Esophagus squamous epithelium (tissue), 5 donors: ENCODE data around the gene RHOC. TPM values are rescaled to one million over a fixed set of nuclear protein-coding genes. Genes with fewer than 3 reads are reported as not detected.

Experiments used
- DNase-seq: peaks from one replicate; lab custom pipeline; 2025; lab: John Stamatoyannopoulos, UW
- H3K27ac ChIP-seq, 4 donors: fragments of 200-600 bp; sonication (generic); one replicate each; pipeline ENCODE4 v1.5.1; 2016 to 2019; ENCODE audit warnings: mild to moderate bottlenecking in 1 of 4
- H3K27me3 ChIP-seq, 4 donors: fragments of 200-600 bp; sonication (generic); 1 replicate in 3 of 4; 2 replicates in 1 of 4; pipeline versions ENCODE4 v1.5.1 to v1.6.0; 2017 to 2021; ENCODE audit warnings: antibody characterized with exemption in 1 of 4
- H3K36me3 ChIP-seq, 3 donors: fragments of 200-600 bp; sonication (generic); one replicate each; pipeline ENCODE4 v1.5.1; 2016 to 2019
- H3K4me1 ChIP-seq, 3 donors: fragments of 200-600 bp; sonication (generic); one replicate each; pipeline ENCODE4 v1.5.1; 2017 to 2019
- H3K4me3 ChIP-seq, 4 donors: fragments of 200-600 bp; sonication (generic); 1 replicate in 3 of 4; 2 replicates in 1 of 4; pipeline ENCODE4 v1.5.1; 2016 to 2019; ENCODE audit warnings: mild to moderate bottlenecking in 2 of 4, moderate library complexity in 1 of 4
- H3K9me3 ChIP-seq, 3 donors: fragments of 200-600 bp; sonication (generic); one replicate each; pipeline ENCODE4 v1.5.1; 2016 to 2019
- CTCF ChIP-seq, 6 experiments: fragments of 450-650 bp in 4 of 6; fragments of 200-600 bp in 2 of 6; sonication (generic) in 2 of 6; IDR thresholded peaks; one replicate each; pipeline ENCODE4 v1.5.1; 2016 to 2019; ENCODE audit warnings: antibody characterized with exemption in 6 of 6, mild to moderate bottlenecking in 4 of 6, moderate library complexity in 4 of 6
- POLR2A ChIP-seq, 4 donors: fragments of 450-650 bp; IDR thresholded peaks; one replicate each; pipeline ENCODE4 v1.6.1; 2017; ENCODE audit warnings: antibody characterized with exemption in 4 of 4, mild to moderate bottlenecking in 4 of 4, moderate library complexity in 3 of 4
- WGBS, 2 donors: methylation state at CpG; one replicate each; pipeline ENCODE4 v1.1.5; 2018; 5-methylcytosine and 5-hydroxymethylcytosine counted together
- intact Hi-C: fragments of 100-400 bp; cut with DNase I; formaldehyde crosslinking; loops from one replicate; pipeline ENCODE4 v1.15.0; 2022
- total RNA-seq, 4 donors: library from RNA; depleted of rRNA; stranded (reverse); fragments of >200 nt; gene quantifications; one replicate each; pipeline ENCODE4 v1.1.0, GENCODE V29; 2016
- donor health status: DM: yes; HTN: yes; CAD: no.

Gene RHOC
- total RNA-seq, 4 donors from 2014 or later = 49.9 to 108 (median 78.0) TPM

DNA sequence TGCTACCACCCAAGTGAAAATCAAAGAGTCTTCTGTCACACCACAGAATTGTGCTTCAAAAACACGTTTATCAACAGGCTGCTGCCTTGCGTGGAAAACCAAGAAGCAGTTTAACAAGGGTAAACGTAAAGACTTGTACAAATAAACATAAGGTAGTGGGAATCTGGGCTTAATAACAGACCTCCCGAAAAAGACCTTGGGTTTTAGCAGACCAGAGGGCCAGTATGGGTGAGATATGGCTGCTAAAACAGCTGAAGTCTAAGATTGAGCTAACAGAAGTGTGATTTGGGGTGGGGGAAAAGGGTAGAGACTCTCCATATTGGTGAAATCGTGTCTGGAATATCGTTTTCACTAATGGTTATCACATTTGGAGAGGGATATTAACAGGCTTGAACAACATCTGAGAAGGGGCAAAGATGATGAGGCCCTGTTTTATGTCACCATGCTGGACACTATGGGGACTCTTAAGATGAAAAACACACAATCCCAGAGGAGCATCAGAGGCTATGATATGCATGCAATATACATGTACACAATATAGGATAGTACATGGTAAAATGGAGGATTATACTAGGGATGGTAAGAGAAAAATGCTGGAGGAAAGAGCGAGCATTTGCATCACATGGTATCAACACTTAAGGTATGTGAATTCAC is 31.1 kb downstream of the RHOC start:
- Histone ChIP-seq H3K27ac (peak overlapping the region; percentile 90 to 96 (median 92)), H3K4me1 (peaks cover 8 to 56% (median 21%) of the 10 kb centered on the region in 3 donors), H3K4me3 (peak overlapping the region; percentile 78 to 95 (median 86)), H3K27me3 (no peaks in the 10 kb centered on the region), H3K9me3 (no peaks in the 10 kb centered on the region), H3K36me3 (peaks cover 0 to 20% (median 8%) of the 10 kb centered on the region in 3 donors)
- intact Hi-C loops = no loop called here
- no peak for DNase-seq
- WGBS, 2 donors = 37 to 39% methylated on average over 7 of the region's 7 CpGs
- TF ChIP-seq CTCF (IDR thresholded peaks at IDR 0.05) = no peak
- no peak for TF ChIP-seq POLR2A (IDR thresholded peaks at IDR 0.05)

DNA sequence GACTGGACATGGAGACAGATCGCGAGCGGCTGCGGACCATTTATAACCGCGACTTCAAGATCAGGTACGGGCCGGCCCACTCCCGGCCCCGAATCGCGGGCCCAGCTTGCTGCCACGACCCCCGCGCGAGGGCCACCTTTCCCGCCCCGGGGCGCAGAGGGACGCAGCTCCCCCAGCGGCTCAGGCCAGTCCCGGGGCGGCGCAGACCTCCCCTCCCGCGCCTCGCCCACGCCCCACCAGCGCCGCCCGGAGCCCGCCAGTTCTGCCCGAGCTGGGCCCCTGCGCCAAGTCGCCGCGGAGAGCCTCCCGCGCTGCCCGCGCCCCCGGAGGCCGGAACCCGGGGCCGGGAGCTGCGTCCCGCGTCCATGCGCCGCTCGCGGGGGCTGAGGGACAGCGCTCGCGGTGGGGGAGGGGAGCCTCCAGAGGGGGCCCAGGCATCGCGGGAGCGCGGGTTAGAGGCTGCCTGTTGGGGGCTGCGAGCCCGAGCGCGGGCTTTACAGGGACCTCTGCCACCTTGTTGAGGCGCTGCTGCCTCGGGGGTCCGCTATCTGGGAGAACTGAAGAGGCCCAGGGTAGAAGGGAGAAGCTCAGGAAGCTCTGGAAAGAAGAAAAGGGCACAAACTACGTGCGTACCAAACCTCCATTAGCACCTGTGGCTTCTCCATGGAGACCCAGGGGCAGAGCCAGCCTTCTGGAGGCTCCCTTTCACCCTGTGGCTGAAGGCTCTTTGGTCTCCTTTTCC is 31.8 kb downstream of the RHOC start:
- Histone ChIP-seq H3K27me3 (no peaks in the 10 kb centered on the region), H3K4me3 (peak overlapping the region; percentile 78 to 95 (median 86)), H3K27ac (peak overlapping the region; percentile 90 to 96 (median 92)), H3K4me1 (peaks cover 8 to 56% (median 21%) of the 10 kb centered on the region in 3 donors), H3K9me3 (no peaks in the 10 kb centered on the region), H3K36me3 (peaks cover 0 to 27% (median 8%) of the 10 kb centered on the region in 3 donors)
- intact Hi-C loops = no loop called here
- DNase-seq = no peak
- WGBS, 2 donors = 3 to 6% methylated on average over 2 to 3 of the region's 68 CpGs
- TF ChIP-seq CTCF (IDR thresholded peaks at IDR 0.05) (peak in 1 of 6 experiments; percentile 1), POLR2A (IDR thresholded peaks at IDR 0.05) (peak in 1 of 4 donors; percentile 36)

DNA sequence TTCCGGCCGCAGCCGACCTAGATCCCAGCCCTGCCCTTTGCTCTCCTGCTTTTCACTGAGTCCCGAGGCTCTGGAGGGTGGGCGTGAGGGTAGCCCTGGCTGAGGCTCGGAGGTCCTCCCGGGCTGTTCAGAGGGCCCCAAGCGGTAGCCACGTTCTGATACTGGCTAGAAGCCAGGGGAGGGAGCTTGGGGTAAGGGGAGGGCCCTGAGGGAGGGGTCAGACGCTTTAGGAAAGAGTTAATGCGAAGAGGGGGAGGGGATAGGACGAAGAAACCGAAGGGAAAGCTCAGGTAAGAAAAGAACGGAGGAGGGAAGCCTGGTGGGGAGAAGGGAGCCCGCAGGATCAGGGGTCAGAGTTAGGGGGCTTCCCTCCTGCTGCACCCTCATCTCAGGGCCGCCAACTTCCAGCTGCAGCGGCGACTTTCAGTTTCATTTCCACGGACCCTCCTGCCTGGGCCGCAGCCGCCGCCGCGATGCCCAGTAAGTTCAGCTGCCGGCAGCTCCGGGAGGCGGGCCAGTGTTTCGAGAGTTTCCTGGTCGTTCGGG is 32.4 kb downstream of the RHOC start, which contains the start of gene MOV10:
TSS of gene MOV10 (plus strand) at position 220 of the 546 bp plus-strand sequence. CDS start at position 474, 254 bp downstream.
- no peak for TF ChIP-seq POLR2A (IDR thresholded peaks at IDR 0.05)
- TF ChIP-seq CTCF (IDR thresholded peaks at IDR 0.05) = peak in 1 of 6 experiments; percentile 1
- DNase-seq = peak; percentile 18
- Histone ChIP-seq H3K27me3 (no peaks in the 10 kb centered on the region), H3K4me3 (peak within 1 kb of the TSS; percentile 78 to 95 (median 86)), H3K36me3 (peaks cover under 1 to 34% (median 8%) of the 10 kb centered on the region in 3 donors), H3K27ac (peak within 1 kb of the TSS; percentile 90 to 96 (median 92)), H3K9me3 (no peaks in the 10 kb centered on the region), H3K4me1 (peaks cover 8 to 56% (median 21%) of the 10 kb centered on the region in 3 donors)
- intact Hi-C loops = no loop called here
- WGBS, 2 donors = 0 to 2% methylated on average over 10 to 19 of the region's 30 CpGs

- Histone ChIP-seq H3K4me1 (peaks cover 8 to 53% (median 21%) of the 10 kb centered on the region in 3 donors), H3K9me3 (no peaks in the 10 kb centered on the region), H3K36me3 (peaks cover 3 to 41% (median 8%) of the 10 kb centered on the region in 3 donors), H3K27ac (peak overlapping the region; percentile 90 to 96 (median 92)), H3K4me3 (peak overlapping the region; percentile 78 to 95 (median 86)), H3K27me3 (no peaks in the 10 kb centered on the region)
- no peak for DNase-seq
- no peak for TF ChIP-seq POLR2A (IDR thresholded peaks at IDR 0.05)
- peak in 5 of 6 experiments; percentile 24 to 58 (median 39) for TF ChIP-seq CTCF (IDR thresholded peaks at IDR 0.05)
- 3 to 6% methylated on average over 17 to 18 of the region's 18 CpGs for WGBS, 2 donors
- intact Hi-C loops = no loop called here
Observed at GRCh38 chr1:112673592-112674439, 33.1 kb downstream of the RHOC start.
